Hepatocyte (in vitro differentiated cells): ENCODE data around the gene ADAP2. TPM values are rescaled to one million over a fixed set of nuclear protein-coding genes. Genes with fewer than 3 reads are reported as not detected.
"Not testable (repeated sequence)": the region's sequence is repeated elsewhere in the genome, so short reads cannot be mapped to it uniquely, and the experiment has no call there.

Experiments
- DNase-seq: peaks from one replicate; pipeline ENCODE4 v3.0.0-alpha.2; 2016; ENCODE audit warnings: low spot score
- H2AFZ ChIP-seq: fragments of 200-600 bp; sonication (generic); 2 replicates; pipeline ENCODE4 v1.6.0; 2016; ENCODE audit warnings: antibody characterized with exemption, mild to moderate bottlenecking
- H3K27ac ChIP-seq: fragments of 200-600 bp; sonication (generic); 2 replicates; pipeline ENCODE4 v1.5.1; 2016; ENCODE audit warnings: mild to moderate bottlenecking
- H3K27me3 ChIP-seq: fragments of 200-600 bp; sonication (generic); 2 replicates; pipeline ENCODE4 v1.6.1; 2016
- H3K36me3 ChIP-seq: fragments of 200-600 bp; sonication (generic); replicated peaks from 2 replicates; pipeline ENCODE4 v1.5.1; 2016; ENCODE audit warnings: low read depth; ENCODE audit not compliant: insufficient read depth
- H3K4me1 ChIP-seq: fragments of 200-600 bp; sonication (generic); 2 replicates; pipeline ENCODE4 v1.5.1; 2016; ENCODE audit warnings: mild to moderate bottlenecking, moderate library complexity; ENCODE audit not compliant: insufficient read depth
- H3K4me2 ChIP-seq: fragments of 200-600 bp; sonication (generic); 2 replicates; pipeline ENCODE4 v1.6.0; 2016
- H3K4me3 ChIP-seq: fragments of 200-600 bp; sonication (generic); 2 replicates; pipeline ENCODE4 v1.5.1; 2016; ENCODE audit warnings: mild to moderate bottlenecking
- H3K79me2 ChIP-seq: fragments of 200-600 bp; sonication (generic); 2 replicates; pipeline ENCODE4 v1.6.0; 2017; ENCODE audit warnings: mild to moderate bottlenecking
- H3K9me2 ChIP-seq: fragments of 200-600 bp; sonication (generic); replicated peaks from 2 replicates; pipeline ENCODE4 v1.6.0; 2017; ENCODE audit warnings: mild to moderate bottlenecking; ENCODE audit not compliant: insufficient read depth
- H3K9me3 ChIP-seq: fragments of 200-600 bp; sonication (generic); 2 replicates; pipeline ENCODE4 v1.5.1; 2016; ENCODE audit warnings: low read depth, mild to moderate bottlenecking
- H4K20me1 ChIP-seq: fragments of 200-600 bp; sonication (generic); 2 replicates; pipeline ENCODE4 v1.6.0; 2016; ENCODE audit warnings: mild to moderate bottlenecking; ENCODE audit not compliant: insufficient read depth, poor library complexity, severe bottlenecking
- CTCF ChIP-seq: fragments of 200-600 bp; sonication (generic); IDR thresholded peaks from 2 replicates; pipeline ENCODE4 v1.5.1; 2016; ENCODE audit warnings: antibody characterized with exemption, mild to moderate bottlenecking; ENCODE audit not compliant: poor library complexity
- EZH2 ChIP-seq: fragments of 200-600 bp; sonication (generic); IDR thresholded peaks from 2 replicates; pipeline ENCODE4 v1.6.1; 2016; ENCODE audit warnings: antibody characterized with exemption, mild to moderate bottlenecking, borderline replicate concordance
- EZH2phosphoT487 ChIP-seq: fragments of 200-600 bp; sonication (generic); IDR thresholded peaks from one replicate; pipeline ENCODE4 v1.6.1; 2018; ENCODE audit warnings: antibody characterized with exemption, mild to moderate bottlenecking, low read depth, moderate library complexity; ENCODE audit not compliant: unreplicated experiment, severe bottlenecking
- WGBS: methylation state at CpG from one replicate; pipeline ENCODE4 v1.1.6; 2016; ENCODE audit warnings: low lambda C conversion rate; ENCODE audit errors: missing lambda C conversion rate; 5-methylcytosine and 5-hydroxymethylcytosine counted together
- polyA plus RNA-seq: library from polyadenylated mRNA; unstranded; fragments of >200 nt; fragmentation: Nextera tagmentation; extraction: Ambion mirVana; gene quantifications from 2 replicates; pipeline ENCODE4 v1.2.1, GENCODE V29; 2016
- total RNA-seq: library from RNA; depleted of rRNA; stranded (reverse); fragments of >200 nt; gene quantifications from 2 replicates; pipeline ENCODE4 v1.2.3, GENCODE V29; 2014

ADAP2 gene
- total and polyA plus RNA-seq, 2 experiments from 2014 or later, result 0.70 to 1.5 TPM

GRCh38 chr17:30961209-30962188 lies 39.8 kb downstream of the ADAP2 start:
- WGBS, result 83% methylated on average over 9 of the region's 9 CpGs
- no peak overlapping the region for H3K27ac ChIP-seq

GRCh38 chr17:30964312-30964711 lies 42.6 kb downstream of the ADAP2 start:
- not testable (repeated sequence) for H3K27ac ChIP-seq, H3K27me3 ChIP-seq, DNase-seq, H3K36me3 ChIP-seq, H3K4me3 ChIP-seq, H3K4me1 ChIP-seq, H4K20me1 ChIP-seq, H3K79me2 ChIP-seq, H3K4me2 ChIP-seq, H3K9me3 ChIP-seq, H2AFZ ChIP-seq, H3K9me2 ChIP-seq
- WGBS, result 98% methylated on average over 8 of the region's 8 CpGs

More at GRCh38 chr17:30961209-30962188, 39.8 kb downstream of the ADAP2 start:
- no peaks in the 10 kb centered on the region for H3K9me3 ChIP-seq
- H3K4me2 ChIP-seq, result no peak overlapping the region
- H3K36me3 ChIP-seq, result no peaks in the 10 kb centered on the region
- no peak overlapping the region for H2AFZ ChIP-seq
- no peaks in the 10 kb centered on the region for H3K79me2 ChIP-seq
- no peaks in the 10 kb centered on the region for H3K27me3 ChIP-seq
- no peak overlapping the region for H3K4me3 ChIP-seq
- H4K20me1 ChIP-seq, result no peaks in the 10 kb centered on the region
- TF ChIP-seq CTCF (no peak), EZH2phosphoT487 (no peak), EZH2 (no peak)
- no peaks in the 10 kb centered on the region for H3K9me2 ChIP-seq
- DNase-seq, result no peak
- no peaks in the 10 kb centered on the region for H3K4me1 ChIP-seq

GRCh38 chr17:30964876-30965275 lies 43.1 kb downstream of the ADAP2 start:
- Histone ChIP-seq H3K4me3 (no peak overlapping the region), H3K27ac (no peak overlapping the region), H3K79me2 (no peaks in the 10 kb centered on the region), H2AFZ (no peak overlapping the region), H3K27me3 (no peaks in the 10 kb centered on the region), H3K4me1 (no peaks in the 10 kb centered on the region), H3K9me2 (no peaks in the 10 kb centered on the region), H3K4me2 (no peak overlapping the region), H4K20me1 (no peaks in the 10 kb centered on the region), H3K9me3 (no peaks in the 10 kb centered on the region), H3K36me3 (no peaks in the 10 kb centered on the region)
- no peak for DNase-seq
- TF ChIP-seq EZH2 (no peak), CTCF (no peak), EZH2phosphoT487 (no peak)
- WGBS, result 83% methylated on average over 5 of the region's 5 CpGs

- no peak for DNase-seq
- Histone ChIP-seq H4K20me1 (no peaks in the 10 kb centered on the region), H3K27me3 (no peaks in the 10 kb centered on the region), H3K36me3 (no peaks in the 10 kb centered on the region), H3K79me2 (no peaks in the 10 kb centered on the region), H3K27ac (no peak overlapping the region), H2AFZ (no peak overlapping the region), H3K9me2 (no peaks in the 10 kb centered on the region), H3K9me3 (no peaks in the 10 kb centered on the region), H3K4me1 (no peaks in the 10 kb centered on the region), H3K4me2 (no peak overlapping the region), H3K4me3 (no peak overlapping the region)
- 93% methylated on average over 3 of the region's 3 CpGs for WGBS
- TF ChIP-seq EZH2phosphoT487 (no peak), CTCF (no peak), EZH2 (no peak)
Measured at GRCh38 chr17:30965686-30966085, 43.9 kb downstream of the ADAP2 start.

GRCh38 chr17:30967911-30968310 lies 46.2 kb downstream of the ADAP2 start:
- DNase-seq, H3K27me3 ChIP-seq, H3K9me2 ChIP-seq, H4K20me1 ChIP-seq, H3K4me2 ChIP-seq, H3K36me3 ChIP-seq, H3K4me1 ChIP-seq, H3K9me3 ChIP-seq, H3K27ac ChIP-seq, H3K4me3 ChIP-seq, H2AFZ ChIP-seq: not testable (repeated sequence)
- 98% methylated on average over 13 of the region's 13 CpGs for WGBS
- H3K79me2 ChIP-seq, result peaks cover 13% of the 10 kb centered on the region
